Panc1 (cell line): ENCODE data around the gene LRRC1. TPM values are rescaled to one million over a fixed set of nuclear protein-coding genes. Genes with fewer than 3 reads are reported as not detected.

Source experiments
- ATAC-seq: fragments of 200-7000 bp; cut with Tn5 transposase; 2 replicates; pipeline ENCODE4 v1.9.1; 2020; ENCODE audit warnings: mild to moderate bottlenecking, moderate library complexity
- BruUV-seq: library from RNA; stranded (reverse); fragments of 400-500 nt; replicated peaks from 2 replicates; lab custom pipeline; 2021; lab: Mats Ljungman, UMichigan
- CTCF ChIA-PET: fragments of 300-600 bp; sonication (Branson Sonifier 250); formaldehyde crosslinking; loops from one replicate; lab custom pipeline; 2022; ENCODE audit warnings: antibody characterized with exemption; lab: Charles Lee
- POLR2A ChIA-PET: fragments of 300-600 bp; sonication (Branson Sonifier 250); formaldehyde crosslinking; loops from one replicate; lab custom pipeline; 2022; ENCODE audit warnings: antibody characterized with exemption; lab: Charles Lee
- DNase-seq: peaks from one replicate; pipeline ENCODE4 v3.0.0-alpha.2; 2010; ENCODE audit warnings: low read depth, low spot score
- H3K27ac ChIP-seq: 2 replicates; pipeline ENCODE4 v1.5.1; 2011; ENCODE audit warnings: mild to moderate bottlenecking, low read length, inconsistent platforms
- H3K27me3 ChIP-seq: fragments of 200-500 bp; sonication (Bioruptor generic); 2 replicates; pipeline ENCODE4 v1.6.0; 2014; ENCODE audit warnings: low read length, inconsistent platforms; ENCODE audit not compliant: control insufficient read depth, insufficient read depth
- H3K36me3 ChIP-seq: fragments of 200-500 bp; sonication (Bioruptor generic); 2 replicates; pipeline ENCODE4 v1.5.1; 2014; ENCODE audit warnings: inconsistent platforms, mild to moderate bottlenecking, low read length, moderate library complexity; ENCODE audit not compliant: control insufficient read depth, insufficient read depth
- H3K4me1 ChIP-seq: 2 replicates; pipeline ENCODE4 v1.5.1; 2011; ENCODE audit warnings: inconsistent platforms, mild to moderate bottlenecking, low read length, moderate library complexity; ENCODE audit not compliant: control insufficient read depth, insufficient read depth
- H3K4me3 ChIP-seq, 2 experiments: 2 replicates each; pipeline ENCODE4 v1.5.1; 2011 to 2012; ENCODE audit warnings: low read depth in 2 of 2, low read length in 2 of 2, mild to moderate bottlenecking in 2 of 2, inconsistent platforms in 1 of 2, moderate library complexity in 1 of 2
- H3K9me3 ChIP-seq: fragments of 200-500 bp; sonication (Bioruptor generic); 2 replicates; pipeline ENCODE4 v1.5.1; 2014; ENCODE audit warnings: low read depth, mild to moderate bottlenecking, inconsistent platforms, low read length, moderate library complexity; ENCODE audit not compliant: control insufficient read depth, insufficient read depth
- POLR2AphosphoS5 ChIP-seq: IDR thresholded peaks from 2 replicates; pipeline ENCODE4 v1.6.1; 2012; ENCODE audit warnings: mild to moderate bottlenecking, low read depth, low read length, moderate library complexity
- SIN3A ChIP-seq: IDR thresholded peaks from 2 replicates; pipeline ENCODE4 v1.6.1; 2012; ENCODE audit warnings: low read depth, mild to moderate bottlenecking, low read length, moderate library complexity, borderline replicate concordance; ENCODE audit not compliant: insufficient read depth
- TCF7L2 ChIP-seq: IDR thresholded peaks from 2 replicates; pipeline ENCODE4 v1.6.1; 2011; ENCODE audit warnings: mild to moderate bottlenecking, low read depth, low read length, inconsistent platforms
- in situ Hi-C: cut with HindIII; loops from 2 replicates; pipeline ENCODE4 v1.10.0; 2016; ENCODE audit warnings: low sequenced_read_pairs, low pct_unique_long_range_greater_than_20kb
- intact Hi-C: fragments of 100-400 bp; cut with micrococcal nuclease; formaldehyde crosslinking; loops from one replicate; pipeline ENCODE4 v1.10.0; 2022; ENCODE audit not compliant: unreplicated experiment
- total RNA-seq: library from RNA; stranded (reverse); gene quantifications from one replicate; pipeline ENCODE4 v1.2.1, GENCODE V29; 2021; ENCODE audit not compliant: unreplicated experiment
- TF ChIP-seq, protein P1 (sequence below): fragments of 450-650 bp; IDR thresholded peaks from 2 replicates; pipeline ENCODE4 v1.5.1; 2017; ENCODE audit warnings: mild to moderate bottlenecking
- TF ChIP-seq, protein P2 (sequence below), 2 experiments: IDR thresholded peaks; 2 replicates each; pipeline ENCODE4 v1.6.1; 2011 to 2012; ENCODE audit warnings: low read depth in 2 of 2, control low read depth in 1 of 2, low read length in 1 of 2, mild to moderate bottlenecking in 1 of 2, moderate library complexity in 1 of 2; ENCODE audit not compliant: insufficient read depth in 1 of 2

Gene LRRC1
- total RNA-seq, 1 experiment from 2014 or later = 13.8 TPM

- H3K9me3 ChIP-seq = no peaks in the 10 kb centered on the region
- ATAC-seq (no peak), DNase-seq (no peak)
- no peak for TF ChIP-seq TCF7L2
- TF ChIP-seq, protein P1, sequence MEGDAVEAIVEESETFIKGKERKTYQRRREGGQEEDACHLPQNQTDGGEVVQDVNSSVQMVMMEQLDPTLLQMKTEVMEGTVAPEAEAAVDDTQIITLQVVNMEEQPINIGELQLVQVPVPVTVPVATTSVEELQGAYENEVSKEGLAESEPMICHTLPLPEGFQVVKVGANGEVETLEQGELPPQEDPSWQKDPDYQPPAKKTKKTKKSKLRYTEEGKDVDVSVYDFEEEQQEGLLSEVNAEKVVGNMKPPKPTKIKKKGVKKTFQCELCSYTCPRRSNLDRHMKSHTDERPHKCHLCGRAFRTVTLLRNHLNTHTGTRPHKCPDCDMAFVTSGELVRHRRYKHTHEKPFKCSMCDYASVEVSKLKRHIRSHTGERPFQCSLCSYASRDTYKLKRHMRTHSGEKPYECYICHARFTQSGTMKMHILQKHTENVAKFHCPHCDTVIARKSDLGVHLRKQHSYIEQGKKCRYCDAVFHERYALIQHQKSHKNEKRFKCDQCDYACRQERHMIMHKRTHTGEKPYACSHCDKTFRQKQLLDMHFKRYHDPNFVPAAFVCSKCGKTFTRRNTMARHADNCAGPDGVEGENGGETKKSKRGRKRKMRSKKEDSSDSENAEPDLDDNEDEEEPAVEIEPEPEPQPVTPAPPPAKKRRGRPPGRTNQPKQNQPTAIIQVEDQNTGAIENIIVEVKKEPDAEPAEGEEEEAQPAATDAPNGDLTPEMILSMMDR = no peak
- no peak for TF ChIP-seq POLR2AphosphoS5
- TF ChIP-seq, protein P2, sequence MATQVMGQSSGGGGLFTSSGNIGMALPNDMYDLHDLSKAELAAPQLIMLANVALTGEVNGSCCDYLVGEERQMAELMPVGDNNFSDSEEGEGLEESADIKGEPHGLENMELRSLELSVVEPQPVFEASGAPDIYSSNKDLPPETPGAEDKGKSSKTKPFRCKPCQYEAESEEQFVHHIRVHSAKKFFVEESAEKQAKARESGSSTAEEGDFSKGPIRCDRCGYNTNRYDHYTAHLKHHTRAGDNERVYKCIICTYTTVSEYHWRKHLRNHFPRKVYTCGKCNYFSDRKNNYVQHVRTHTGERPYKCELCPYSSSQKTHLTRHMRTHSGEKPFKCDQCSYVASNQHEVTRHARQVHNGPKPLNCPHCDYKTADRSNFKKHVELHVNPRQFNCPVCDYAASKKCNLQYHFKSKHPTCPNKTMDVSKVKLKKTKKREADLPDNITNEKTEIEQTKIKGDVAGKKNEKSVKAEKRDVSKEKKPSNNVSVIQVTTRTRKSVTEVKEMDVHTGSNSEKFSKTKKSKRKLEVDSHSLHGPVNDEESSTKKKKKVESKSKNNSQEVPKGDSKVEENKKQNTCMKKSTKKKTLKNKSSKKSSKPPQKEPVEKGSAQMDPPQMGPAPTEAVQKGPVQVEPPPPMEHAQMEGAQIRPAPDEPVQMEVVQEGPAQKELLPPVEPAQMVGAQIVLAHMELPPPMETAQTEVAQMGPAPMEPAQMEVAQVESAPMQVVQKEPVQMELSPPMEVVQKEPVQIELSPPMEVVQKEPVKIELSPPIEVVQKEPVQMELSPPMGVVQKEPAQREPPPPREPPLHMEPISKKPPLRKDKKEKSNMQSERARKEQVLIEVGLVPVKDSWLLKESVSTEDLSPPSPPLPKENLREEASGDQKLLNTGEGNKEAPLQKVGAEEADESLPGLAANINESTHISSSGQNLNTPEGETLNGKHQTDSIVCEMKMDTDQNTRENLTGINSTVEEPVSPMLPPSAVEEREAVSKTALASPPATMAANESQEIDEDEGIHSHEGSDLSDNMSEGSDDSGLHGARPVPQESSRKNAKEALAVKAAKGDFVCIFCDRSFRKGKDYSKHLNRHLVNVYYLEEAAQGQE (IDR thresholded peaks at IDR 0.05; ENCODE audit: insufficient read depth in 1 of 2, low read depth in 2 of 2, low read length in 1 of 2) = no peak
- no peak for TF ChIP-seq SIN3A
- no peaks in the 10 kb centered on the region for H3K36me3 ChIP-seq
- BruUV-seq = no TSS peak
- H3K4me1 ChIP-seq = no peaks in the 10 kb centered on the region
- CTCF ChIA-PET = no interaction called here
- H3K27ac ChIP-seq = no peak overlapping the region
- in situ Hi-C loops (no loop called here), intact Hi-C loops (no loop called here)
- no peaks in the 10 kb centered on the region for H3K27me3 ChIP-seq
- POLR2A ChIA-PET = no interaction called here
- H3K4me3 ChIP-seq = no peak overlapping the region
These were observed 144.0 kb downstream of the LRRC1 start for GRCh38 chr6:53938810-53939209.

GRCh38 chr6:53939830-53940229, 145.0 kb downstream of the LRRC1 start:
- TF ChIP-seq POLR2AphosphoS5 (no peak), TCF7L2 (no peak), SIN3A (no peak)
- TF ChIP-seq, protein P2 (IDR thresholded peaks at IDR 0.05; ENCODE audit: insufficient read depth in 1 of 2, low read depth in 2 of 2, low read length in 1 of 2) = no peak
- TF ChIP-seq, protein P1 = no peak
- Histone ChIP-seq H3K9me3 (no peaks in the 10 kb centered on the region), H3K27me3 (no peaks in the 10 kb centered on the region), H3K4me3 (no peak overlapping the region), H3K4me1 (no peaks in the 10 kb centered on the region), H3K36me3 (no peaks in the 10 kb centered on the region), H3K27ac (no peak overlapping the region)
- DNase-seq = no peak
- intact Hi-C loops = no loop called here
- in situ Hi-C loops = no loop called here
- ChIA-PET CTCF (no interaction called here), POLR2A (interaction anchor here (0.6 kb wide), 1 partner anchor 780 kb away, joined by 3 read pairs; no protein-coding TSS in a partner anchor)
- BruUV-seq = no TSS peak
- ATAC-seq = no peak
